GM19467 (cell line): ENCODE measurements around the gene TEX50.
"Not testable (repeated sequence)": the region's sequence is repeated elsewhere in the genome, so short reads cannot be mapped to it uniquely, and the experiment has no call there.

Experiments
- ATAC-seq: cut with Tn5 transposase; IDR thresholded peaks from one replicate; pipeline ENCODE4 v1.9.1; 2021; ENCODE audit warnings: mild to moderate bottlenecking, moderate library complexity; ENCODE audit not compliant: unreplicated experiment

The TEX50 gene

DNA sequence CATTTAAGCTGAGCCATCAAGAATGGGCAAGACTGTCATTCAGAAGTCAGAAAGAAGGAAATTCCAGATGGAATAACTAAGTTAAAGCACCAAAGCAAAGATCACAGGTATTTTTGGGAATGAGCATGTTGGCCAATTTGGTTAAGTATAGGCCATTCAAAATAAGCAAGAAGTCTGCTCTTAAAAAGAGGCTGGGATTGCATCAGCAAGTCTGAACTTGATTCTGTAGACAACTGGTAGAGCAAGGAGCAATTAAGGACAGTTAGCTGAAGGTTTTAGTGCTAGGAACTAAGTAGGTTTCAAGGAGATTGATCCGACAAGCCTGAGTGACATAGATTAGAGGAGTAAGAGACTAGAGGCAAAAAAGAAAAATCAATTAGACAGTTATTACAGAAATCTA, 26.1 kb downstream of the TEX50 start:
- no peak for ATAC-seq

DNA sequence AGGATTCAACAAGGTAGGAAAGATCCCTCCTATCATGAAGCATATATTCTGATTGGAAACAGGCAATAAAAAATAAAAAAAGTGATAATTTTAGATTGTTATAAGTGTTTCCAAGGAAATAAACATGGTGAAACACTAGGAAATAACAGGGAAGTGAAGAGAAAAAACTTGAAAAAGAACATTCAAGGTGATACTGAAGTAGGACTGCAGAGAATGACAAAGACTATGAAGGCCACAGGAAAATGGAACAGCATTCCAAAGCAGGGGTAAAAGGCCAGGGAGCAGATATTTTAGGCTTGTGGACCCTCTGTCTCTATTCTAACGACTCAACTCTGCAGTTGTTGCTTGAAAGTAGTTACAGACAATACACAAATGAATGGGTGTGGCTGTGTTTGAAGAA, 26.6 kb downstream of the TEX50 start:
- no peak for ATAC-seq

DNA sequence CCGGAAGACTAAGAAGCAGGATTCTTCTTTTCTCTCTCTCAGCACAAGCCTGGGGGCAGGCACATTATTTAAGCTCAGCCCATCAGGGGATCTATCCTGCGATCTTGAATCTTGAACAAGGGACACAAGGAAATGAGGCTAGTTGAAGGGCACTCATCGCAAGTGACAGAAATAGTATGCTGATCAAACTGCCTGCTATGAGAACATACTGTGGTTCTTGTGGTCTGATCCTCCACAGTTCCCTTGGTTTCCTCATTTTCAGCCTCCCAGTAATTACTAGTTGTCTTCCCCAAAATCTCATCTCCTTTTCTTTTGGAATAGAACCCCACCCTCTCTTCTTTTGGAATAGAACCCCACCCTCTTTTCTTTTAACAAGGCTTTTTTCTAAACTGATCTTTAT, 28.0 kb downstream of the TEX50 start:
- ATAC-seq = no peak

DNA sequence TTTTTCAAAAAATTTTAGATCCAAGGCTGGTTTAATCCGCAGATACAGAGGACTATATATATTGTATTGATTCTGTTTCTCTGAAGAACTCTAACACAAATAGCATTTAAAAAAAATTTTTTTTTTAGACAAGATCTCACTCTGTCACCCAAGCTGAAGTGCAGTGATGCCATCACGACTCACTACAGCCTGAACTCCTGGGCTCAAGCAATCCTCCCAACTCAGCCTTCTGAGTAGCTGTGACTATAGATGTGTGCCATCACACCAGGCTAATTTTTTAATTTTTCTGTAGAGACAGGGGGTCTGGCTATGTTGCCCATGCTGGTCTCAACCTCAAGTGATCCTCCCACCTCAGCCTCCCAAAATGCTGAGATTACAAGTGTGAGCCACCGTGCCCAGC, 31.5 kb downstream of the TEX50 start:
- no peak for ATAC-seq

DNA sequence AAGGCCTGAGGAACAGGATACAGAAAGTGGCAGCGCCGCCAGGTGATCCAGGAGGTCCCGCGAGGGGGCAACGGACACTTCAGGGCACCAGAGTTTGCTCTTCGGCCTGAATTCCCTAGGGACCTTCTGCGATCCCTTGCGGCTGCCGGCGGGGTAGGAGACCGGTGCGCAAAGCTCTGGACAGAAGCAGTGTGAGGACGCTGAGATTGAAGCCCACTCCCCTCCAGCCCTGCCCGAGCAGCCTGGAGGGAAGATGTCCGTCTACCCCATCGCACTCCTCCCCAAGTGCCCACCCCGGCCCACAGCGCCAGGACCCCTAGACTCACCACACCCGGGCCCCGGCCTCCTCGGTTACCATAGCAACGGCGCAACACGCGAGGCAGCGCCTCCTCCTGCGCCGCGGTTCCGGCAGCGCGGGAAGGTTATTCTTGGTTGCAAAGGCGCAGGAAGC, 34.4 kb downstream of the TEX50 start, which contains the start of gene ANKRD45:
Gene ANKRD45, minus strand, starts transcription at position 361 of the 451 bp plus-strand sequence. CDS start 10,433 bp downstream, outside the sequence.
- no peak for ATAC-seq

DNA sequence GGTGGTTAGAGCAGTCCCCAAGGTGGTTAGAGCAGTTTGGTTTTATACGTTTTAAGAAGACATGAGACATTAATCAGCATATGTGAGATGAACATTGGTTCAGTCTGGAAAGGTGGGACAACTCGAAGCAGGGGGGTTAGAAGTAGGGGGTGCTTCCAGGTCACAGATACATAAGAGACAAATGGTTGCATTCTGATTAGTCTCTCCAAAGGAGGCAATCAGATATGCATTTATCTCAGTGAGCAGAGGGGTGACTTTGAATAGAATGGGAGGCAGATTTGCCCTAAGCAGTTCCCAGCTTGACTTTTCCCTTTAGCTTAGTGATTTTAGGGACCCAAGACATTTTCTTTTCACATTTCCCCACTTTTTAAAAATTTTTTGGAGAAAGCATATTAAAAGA, 39.4 kb downstream of the TEX50 start:
- not testable (repeated sequence) for ATAC-seq

DNA sequence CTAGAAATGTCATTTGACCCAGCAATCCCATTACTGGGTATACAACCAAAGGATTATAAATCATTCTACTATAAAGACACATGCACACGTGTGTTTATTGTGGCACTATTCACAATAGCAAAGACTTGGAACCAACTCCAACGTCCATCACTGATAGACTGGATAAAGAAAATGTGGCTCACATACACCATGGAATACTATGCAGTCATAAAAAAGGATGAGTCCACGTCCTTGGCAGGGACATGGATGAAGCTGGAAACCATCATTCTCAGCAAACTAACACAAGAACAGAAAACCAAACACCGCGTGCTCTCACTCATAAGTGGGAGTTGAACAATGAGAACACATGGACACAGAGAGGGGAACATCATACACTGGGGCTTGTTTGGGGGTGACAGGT, 45.0 kb downstream of the TEX50 start:
- not testable (repeated sequence) for ATAC-seq

DNA sequence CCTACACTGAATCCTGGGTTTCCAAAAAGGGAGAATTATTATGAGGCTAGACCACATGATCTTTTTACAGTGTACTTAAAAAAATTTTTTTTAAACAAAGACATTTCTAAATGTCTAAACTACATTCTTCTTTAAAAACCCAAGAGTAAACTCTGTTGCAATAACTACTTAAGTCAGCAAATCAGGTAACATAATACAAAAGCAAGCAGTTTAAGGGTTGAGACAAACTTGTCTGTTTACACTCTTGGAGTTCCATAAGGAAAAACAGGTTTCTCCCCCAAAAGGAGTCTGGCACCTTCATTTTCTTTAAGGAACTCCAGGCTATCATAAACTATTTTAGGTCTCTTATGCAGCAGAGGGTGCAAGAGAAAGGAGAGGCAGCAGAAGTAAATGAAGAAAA, 47.0 kb downstream of the TEX50 start:
- no peak for ATAC-seq

DNA sequence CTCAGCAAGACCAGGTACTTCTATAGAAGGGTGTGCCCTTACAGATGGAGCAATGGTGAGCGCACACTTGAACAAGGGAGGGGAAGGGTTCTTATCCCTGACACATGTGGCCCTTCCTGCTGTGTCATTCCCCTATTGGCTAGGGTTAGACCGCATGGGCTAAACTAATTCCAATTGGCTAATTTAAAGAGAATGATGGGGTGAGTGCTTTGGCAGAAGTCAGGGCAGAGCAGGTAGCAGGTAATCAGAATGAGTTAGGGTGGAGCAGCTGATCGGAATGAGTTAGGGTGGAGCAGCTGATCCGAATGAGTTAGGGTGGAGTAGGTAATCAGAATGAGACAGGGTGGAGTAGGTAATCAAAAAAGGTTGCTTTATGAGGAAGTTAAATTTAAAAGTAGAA, 48.7 kb downstream of the TEX50 start:
- not testable (repeated sequence) for ATAC-seq

DNA sequence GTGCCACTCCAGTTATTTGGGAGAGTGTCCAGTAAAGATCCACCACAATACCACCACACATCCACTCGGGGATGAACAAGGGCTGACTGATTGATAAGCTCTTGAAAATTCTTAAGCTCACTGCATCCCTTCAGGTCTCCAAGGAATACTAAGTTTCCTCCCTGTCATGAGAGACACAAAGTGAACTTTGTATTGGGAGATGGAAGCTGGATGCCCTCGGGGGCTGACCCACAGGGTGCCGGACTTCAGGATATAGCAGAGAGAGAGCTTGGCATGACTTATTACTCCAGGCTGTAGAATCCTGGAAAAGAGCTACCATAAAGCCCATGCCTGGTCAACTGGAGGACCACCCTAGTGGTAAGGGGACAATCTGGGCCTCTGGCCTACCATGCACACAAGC, 50.0 kb downstream of the TEX50 start:
- not testable (repeated sequence) for ATAC-seq
